Body of pancreas (tissue), 4 donors: ENCODE data around the gene RUNX3. TPM values are rescaled to one million over a fixed set of nuclear protein-coding genes. Genes with fewer than 3 reads are reported as not detected.
A peak's percentile ranks its signal among the peaks of the same experiment; 100 is the strongest.

Experiments
- ATAC-seq: fragments of 150-250 bp; one replicate; pipeline ENCODE4 v1.9.1; 2016
- DNase-seq, 4 donors: peaks; one replicate each; pipeline ENCODE4 v3.0.0-alpha.2; 2019
- H3K27ac ChIP-seq, 4 donors: fragments of 200-600 bp; sonication (generic); 1 replicate in 3 of 4; 2 replicates in 1 of 4; pipeline versions ENCODE4 v1.5.1 to v1.6.1; 2016 to 2019; ENCODE audit warnings: mild to moderate bottlenecking in 1 of 4, mixed read lengths in 1 of 4, moderate library complexity in 1 of 4
- H3K27me3 ChIP-seq, 2 donors: fragments of 200-600 bp; sonication (generic); one replicate each; pipeline ENCODE4 v1.6.0; 2016; ENCODE audit warnings: mild to moderate bottlenecking in 1 of 2
- H3K36me3 ChIP-seq, 2 donors: fragments of 200-600 bp; sonication (generic); replicated peaks in 1 of 2; 2 replicates each; pipeline ENCODE4 v1.5.1; 2016; ENCODE audit warnings: low read depth in 2 of 2; ENCODE audit not compliant: insufficient read depth in 1 of 2
- H3K4me1 ChIP-seq: fragments of 200-600 bp; sonication (generic); one replicate; pipeline ENCODE4 v1.6.0; 2016
- H3K4me3 ChIP-seq, 2 donors: fragments of 200-600 bp; sonication (generic); 1 replicate in 1 of 2; 2 replicates in 1 of 2; pipeline ENCODE4 v1.5.1; 2016 to 2019
- H3K9me3 ChIP-seq, 3 donors: fragments of 200-600 bp; sonication (generic); 1 replicate in 2 of 3; 2 replicates in 1 of 3; pipeline ENCODE4 v1.5.1; 2016
- CTCF ChIP-seq, 7 experiments: fragments of 450-650 bp in 4 of 7; fragments of 200-600 bp in 3 of 7; sonication (generic) in 3 of 7; IDR thresholded peaks; one replicate each; pipeline ENCODE4 v1.5.1; 2016 to 2019; ENCODE audit warnings: antibody characterized with exemption in 7 of 7
- POLR2A ChIP-seq, 3 donors: fragments of 450-650 bp; IDR thresholded peaks; one replicate each; pipeline ENCODE4 v1.6.1; 2016; ENCODE audit warnings: antibody characterized with exemption in 3 of 3, mild to moderate bottlenecking in 2 of 3
- WGBS, 2 donors: methylation state at CpG; one replicate each; pipeline ENCODE4 v1.1.5; 2017; 5-methylcytosine and 5-hydroxymethylcytosine counted together
- intact Hi-C: fragments of 100-400 bp; cut with DNase I; formaldehyde crosslinking; loops from one replicate; pipeline ENCODE4 v1.15.1; 2023
- total RNA-seq, 2 donors: library from RNA; depleted of rRNA; stranded (reverse); fragments of >200 nt; gene quantifications; one replicate each; pipeline ENCODE4 v1.1.0, GENCODE V29; 2016

RUNX3 gene
- total RNA-seq, 2 donors from 2014 or later, result 0.26 TPM; not detected in 1

GRCh38 chr1:24912376-24913273, 17.5 kb downstream of the RUNX3 start:
- 83 to 84% methylated on average over 10 to 13 of the region's 13 CpGs for WGBS, 2 donors
- Histone ChIP-seq H3K27ac (no peak overlapping the region), H3K4me1 (no peaks in the 10 kb centered on the region), H3K27me3 (no peaks in the 10 kb centered on the region), H3K4me3 (no peak overlapping the region), H3K9me3 (no peaks in the 10 kb centered on the region), H3K36me3 (no peaks in the 10 kb centered on the region)
- ATAC-seq, result no peak
- no peak for DNase-seq
- TF ChIP-seq CTCF (IDR thresholded peaks at IDR 0.05) (no peak), POLR2A (IDR thresholded peaks at IDR 0.05) (no peak)
- intact Hi-C loops, result no loop called here

GRCh38 chr1:24911651-24912155, 18.4 kb downstream of the RUNX3 start:
- DNase-seq (no peak), ATAC-seq (no peak)
- Histone ChIP-seq H3K9me3 (no peaks in the 10 kb centered on the region), H3K4me1 (no peaks in the 10 kb centered on the region), H3K36me3 (no peaks in the 10 kb centered on the region), H3K27ac (no peak overlapping the region), H3K27me3 (no peaks in the 10 kb centered on the region), H3K4me3 (no peak overlapping the region)
- 76 to 86% methylated on average over 15 to 20 of the region's 20 CpGs for WGBS, 2 donors
- TF ChIP-seq POLR2A (IDR thresholded peaks at IDR 0.05) (no peak), CTCF (IDR thresholded peaks at IDR 0.05) (no peak)
- intact Hi-C loops, result no loop called here

GRCh38 chr1:24910751-24911650, 19.1 kb downstream of the RUNX3 start:
- Histone ChIP-seq H3K27me3 (no peaks in the 10 kb centered on the region), H3K36me3 (no peaks in the 10 kb centered on the region), H3K4me1 (no peaks in the 10 kb centered on the region), H3K27ac (peak overlapping the region in 1 of 4 donors; percentile 8), H3K9me3 (no peaks in the 10 kb centered on the region), H3K4me3 (no peak overlapping the region)
- no peak for TF ChIP-seq CTCF (IDR thresholded peaks at IDR 0.05)
- TF ChIP-seq POLR2A (IDR thresholded peaks at IDR 0.05), result peak in 2 of 3 donors; percentile 32 to 46
- no peak for ATAC-seq
- intact Hi-C loops, result no loop called here
- peak in 1 of 4 donors; percentile 52 for DNase-seq
- 76 to 77% methylated on average over 20 of the region's 20 CpGs for WGBS, 2 donors

GRCh38 chr1:24910210-24910609, 19.9 kb downstream of the RUNX3 start:
- Histone ChIP-seq H3K4me1 (no peaks in the 10 kb centered on the region), H3K27me3 (no peaks in the 10 kb centered on the region), H3K36me3 (no peaks in the 10 kb centered on the region), H3K4me3 (no peak overlapping the region), H3K9me3 (no peaks in the 10 kb centered on the region), H3K27ac (no peak overlapping the region)
- DNase-seq, result no peak
- intact Hi-C loops, result no loop called here
- ATAC-seq, result no peak
- TF ChIP-seq POLR2A (IDR thresholded peaks at IDR 0.05) (no peak), CTCF (IDR thresholded peaks at IDR 0.05) (no peak)
- whole genome bisulfite sequencing, 2 donors, result 88 to 93% methylated on average over 9 of the region's 9 CpGs
